GM12891 (cell line): ENCODE measurements around the gene SLC16A4.
"Not testable (repeated sequence)": the region's sequence is repeated elsewhere in the genome, so short reads cannot be mapped to it uniquely, and the experiment has no call there.

ENCODE experiments used
- DNase-seq: peaks from one replicate; pipeline ENCODE4 v3.0.0; 2011; ENCODE audit warnings: low spot score; ENCODE audit not compliant: insufficient read length
- FAIRE-seq: peaks from 2 replicates; lab custom pipeline; 2011; peaks lifted over from hg19 to GRCh38; lab: Jason Lieb, UNC
- PAX5 ChIP-seq: IDR thresholded peaks from 2 replicates; pipeline ENCODE4 v1.6.1; 2011; ENCODE audit warnings: low read length, moderate library complexity, mild to moderate bottlenecking; ENCODE audit not compliant: insufficient read depth, severe bottlenecking
- POLR2A ChIP-seq: IDR thresholded peaks from 2 replicates; pipeline ENCODE4 v1.6.1; 2011; ENCODE audit warnings: low read depth, low read length, control low read depth
- POLR2AphosphoS5 ChIP-seq: IDR thresholded peaks from 2 replicates; pipeline ENCODE4 v1.6.1; 2011; ENCODE audit warnings: low read depth, low read length, control low read depth
- POU2F2 ChIP-seq: IDR thresholded peaks from 2 replicates; pipeline ENCODE4 v1.6.1; 2011; ENCODE audit warnings: low read depth, mild to moderate bottlenecking, control low read depth, low read length, moderate library complexity
- SPI1 ChIP-seq: IDR thresholded peaks from 2 replicates; pipeline ENCODE4 v1.6.1; 2011; ENCODE audit warnings: low read depth, low read length, control low read depth
- TAF1 ChIP-seq: IDR thresholded peaks from 2 replicates; pipeline ENCODE4 v1.6.1; 2011; ENCODE audit warnings: low read depth, low read length, control low read depth

The SLC16A4 gene

GRCh38 chr1:110426854-110427253, 36.0 kb upstream of the SLC16A4 start:
- TF ChIP-seq SPI1 (no peak), POLR2A (no peak), PAX5 (no peak), TAF1 (no peak), POU2F2 (no peak), POLR2AphosphoS5 (no peak)
- FAIRE-seq, result no peak
- DNase-seq, result no peak

GRCh38 chr1:110425612-110426152, 34.9 kb upstream of the SLC16A4 start:
- no peak for FAIRE-seq
- no peak for DNase-seq
- no peak for TF ChIP-seq PAX5
- TF ChIP-seq SPI1, result no peak
- no peak for TF ChIP-seq TAF1
- TF ChIP-seq POU2F2, result no peak
- no peak for TF ChIP-seq POLR2A
- no peak for TF ChIP-seq POLR2AphosphoS5

- DNase-seq (no peak), FAIRE-seq (no peak)
- TF ChIP-seq TAF1, result no peak
- TF ChIP-seq PAX5, result no peak
- TF ChIP-seq POLR2AphosphoS5, result no peak
- no peak for TF ChIP-seq POU2F2
- TF ChIP-seq POLR2A, result no peak
- no peak for TF ChIP-seq SPI1
Observed at GRCh38 chr1:110424699-110425611, 34.1 kb upstream of the SLC16A4 start.

- DNase-seq, result no peak
- no peak for FAIRE-seq
Observed at GRCh38 chr1:110420874-110421793, 30.3 kb upstream of the SLC16A4 start.

GRCh38 chr1:110420023-110420662, 29.3 kb upstream of the SLC16A4 start:
- no peak for TF ChIP-seq PAX5
- no peak for TF ChIP-seq SPI1
- no peak for TF ChIP-seq POU2F2
- TF ChIP-seq TAF1, result no peak
- no peak for TF ChIP-seq POLR2AphosphoS5
- no peak for TF ChIP-seq POLR2A
- no peak for DNase-seq
- FAIRE-seq, result no peak

More at GRCh38 chr1:110420874-110421793, 30.3 kb upstream of the SLC16A4 start:
- TF ChIP-seq POLR2AphosphoS5 (no peak), POU2F2 (no peak), TAF1 (no peak), PAX5 (no peak), POLR2A (no peak), SPI1 (no peak)

GRCh38 chr1:110418729-110419128, 27.9 kb upstream of the SLC16A4 start:
- FAIRE-seq, result no peak

GRCh38 chr1:110413045-110413444, 22.2 kb upstream of the SLC16A4 start:
- not testable (repeated sequence) for DNase-seq, FAIRE-seq
- TF ChIP-seq SPI1, result peak; percentile 15; the same call in 1 of the 2 replicates

More at GRCh38 chr1:110418729-110419128, 27.9 kb upstream of the SLC16A4 start:
- TF ChIP-seq POLR2A, result no peak
- TF ChIP-seq POLR2AphosphoS5, result no peak
- no peak for TF ChIP-seq POU2F2
- no peak for TF ChIP-seq TAF1
- TF ChIP-seq PAX5, result no peak
- TF ChIP-seq SPI1, result no peak
- DNase-seq, result no peak

GRCh38 chr1:110412576-110412975, 21.8 kb upstream of the SLC16A4 start:
- FAIRE-seq (peak; percentile 75), DNase-seq (peak; percentile 46)
- TF ChIP-seq POLR2AphosphoS5 (no peak), PAX5 (no peak), TAF1 (no peak), POLR2A (no peak), POU2F2 (no peak), SPI1 (no peak)

GRCh38 chr1:110411173-110411735, 20.4 kb upstream of the SLC16A4 start:
- DNase-seq, result no peak
- TF ChIP-seq POLR2A, result no peak
- TF ChIP-seq SPI1, result no peak
- no peak for TF ChIP-seq POLR2AphosphoS5
- TF ChIP-seq PAX5, result no peak
- no peak for TF ChIP-seq POU2F2
- TF ChIP-seq TAF1, result no peak
- no peak for FAIRE-seq
